Neuronal stem cell (in vitro differentiated cells): ENCODE measurements around the gene TOP3B.

Experiments
- DNase-seq: peaks from one replicate; pipeline ENCODE4 v3.0.0-alpha.2; 2013; ENCODE audit warnings: low spot score
- H2AFZ ChIP-seq: one replicate; pipeline ENCODE4 v1.6.1; 2013; ENCODE audit warnings: mild to moderate bottlenecking, low read length, inconsistent platforms
- H2AK5ac ChIP-seq: 2 replicates; pipeline ENCODE4 v1.6.1; 2013; ENCODE audit warnings: low read depth, mild to moderate bottlenecking, inconsistent platforms, low read length, moderate library complexity, mixed read lengths
- H2BK120ac ChIP-seq: 2 replicates; pipeline ENCODE4 v1.6.1; 2013; ENCODE audit warnings: low read depth, mild to moderate bottlenecking, inconsistent platforms, low read length, moderate library complexity, mixed read lengths
- H2BK12ac ChIP-seq: one replicate; pipeline ENCODE4 v1.6.1; 2013; ENCODE audit warnings: low read length, inconsistent platforms
- H2BK15ac ChIP-seq: 2 replicates; pipeline ENCODE4 v1.6.1; 2013; ENCODE audit warnings: mild to moderate bottlenecking, low read length, inconsistent platforms, mixed read lengths
- H2BK5ac ChIP-seq: one replicate; pipeline ENCODE4 v1.6.1; 2013; ENCODE audit warnings: inconsistent platforms, mild to moderate bottlenecking, low read length, moderate library complexity
- H3K14ac ChIP-seq: one replicate; pipeline ENCODE4 v1.6.1; 2013; ENCODE audit warnings: low read length, inconsistent platforms
- H3K18ac ChIP-seq: 2 replicates; pipeline ENCODE4 v1.6.1; 2013; ENCODE audit warnings: low read length, inconsistent platforms
- H3K23ac ChIP-seq: 2 replicates; pipeline ENCODE4 v1.6.1; 2013; ENCODE audit warnings: low read depth, mild to moderate bottlenecking, mixed read lengths, low read length, inconsistent platforms; ENCODE audit not compliant: poor library complexity
- H3K27ac ChIP-seq: replicated peaks from 3 replicates; pipeline ENCODE4 v1.5.1; 2013; ENCODE audit warnings: low read length, inconsistent platforms
- H3K27me3 ChIP-seq, 3 experiments: 2 replicates each; pipeline ENCODE4 v1.6.1; 2013; ENCODE audit warnings: low read length in 3 of 3, mild to moderate bottlenecking in 2 of 3, inconsistent platforms in 1 of 3, low read depth in 1 of 3, mixed read lengths in 1 of 3, moderate library complexity in 1 of 3; ENCODE audit not compliant: control insufficient read depth in 3 of 3, insufficient read depth in 3 of 3
- H3K36me3 ChIP-seq, 2 donors: replicated peaks in 1 of 2; 2 replicates each; pipeline ENCODE4 v1.6.1; 2013; ENCODE audit warnings: low read length in 2 of 2; ENCODE audit not compliant: control insufficient read depth in 2 of 2, insufficient read depth in 2 of 2
- H3K4ac ChIP-seq: 2 replicates; pipeline ENCODE4 v1.6.1; 2013; ENCODE audit warnings: inconsistent platforms, mild to moderate bottlenecking, low read length, moderate library complexity
- H3K4me1 ChIP-seq, 2 donors: 1 replicate in 1 of 2; 2 replicates in 1 of 2; pipeline ENCODE4 v1.6.1; 2013; ENCODE audit warnings: low read length in 2 of 2, low read depth in 1 of 2; ENCODE audit not compliant: control insufficient read depth in 2 of 2, insufficient read depth in 1 of 2
- H3K4me2 ChIP-seq: one replicate; pipeline ENCODE4 v1.6.1; 2013; ENCODE audit warnings: mild to moderate bottlenecking, low read length, inconsistent platforms; ENCODE audit not compliant: insufficient read depth, poor library complexity, severe bottlenecking
- H3K4me3 ChIP-seq, 2 donors: 2 replicates each; pipeline ENCODE4 v1.5.1; 2013; ENCODE audit warnings: low read length in 2 of 2, mild to moderate bottlenecking in 2 of 2, inconsistent platforms in 1 of 2, moderate library complexity in 1 of 2
- H3K79me1 ChIP-seq: one replicate; pipeline ENCODE4 v1.6.1; 2013; ENCODE audit warnings: low read depth, mild to moderate bottlenecking, inconsistent platforms, low read length, moderate library complexity
- H3K9ac ChIP-seq: one replicate; pipeline ENCODE4 v1.6.1; 2013; ENCODE audit warnings: mild to moderate bottlenecking, low read depth, low read length, inconsistent platforms; ENCODE audit not compliant: poor library complexity
- H3K9me3 ChIP-seq, 2 donors: replicated peaks in 1 of 2; 2 replicates each; pipeline versions ENCODE3 to v1.6.1; 2013; ENCODE audit warnings: low read length in 2 of 2, mild to moderate bottlenecking in 2 of 2, inconsistent platforms in 1 of 2, low read depth in 1 of 2, mixed read lengths in 1 of 2, moderate library complexity in 1 of 2; ENCODE audit not compliant: control insufficient read depth in 2 of 2, insufficient read depth in 1 of 2
- H4K8ac ChIP-seq: one replicate; pipeline ENCODE4 v1.6.1; 2013; ENCODE audit warnings: low read depth, mild to moderate bottlenecking, inconsistent platforms, low read length, moderate library complexity
- H4K91ac ChIP-seq: one replicate; pipeline ENCODE4 v1.6.1; 2013; ENCODE audit warnings: low read length, low read depth, mild to moderate bottlenecking, inconsistent platforms; ENCODE audit not compliant: poor library complexity
- WGBS, 2 donors: extraction: QIAGEN DNeasy Blood & Tissue Kit; methylation state at CpG; one replicate each; pipeline ENCODE4 v1.1.7; 2013; ENCODE audit warnings: missing lambda C conversion rate in 2 of 2, mixed read lengths in 1 of 2; ENCODE audit not compliant: insufficient read length in 2 of 2, insufficient replicate concordance in 1 of 2; ENCODE audit errors: extremely low coverage in 2 of 2; 5-methylcytosine and 5-hydroxymethylcytosine counted together

TOP3B gene

GRCh38 chr22:21963790-21964211 is 18.8 kb downstream of the TOP3B start:
- Histone ChIP-seq H2BK15ac (no peak overlapping the region), H3K27ac (no peak overlapping the region), H2AFZ (no peak overlapping the region), H4K8ac (no peak overlapping the region), H3K4me1 (no peaks in the 10 kb centered on the region), H3K27me3 (no peaks in the 10 kb centered on the region), H2BK12ac (no peak overlapping the region), H3K18ac (no peak overlapping the region), H4K91ac (no peak overlapping the region), H3K4me2 (no peak overlapping the region), H3K4me3 (no peak overlapping the region), H2AK5ac (no peak overlapping the region), H3K23ac (peak overlapping the region; percentile 77), H3K9ac (no peak overlapping the region), H3K9me3 (peaks cover 0 to 3% of the 10 kb centered on the region in 2 donors), H3K4ac (peak overlapping the region; percentile 2), H2BK5ac (no peak overlapping the region), H2BK120ac (no peak overlapping the region), H3K36me3 (peaks cover 79 to 100% of the 10 kb centered on the region in 2 donors), H3K79me1 (peaks cover 2% of the 10 kb centered on the region), H3K14ac (no peak overlapping the region)
- no peak for DNase-seq
- no CpG with 5 or more reads among the region's 19 CpGs for whole genome bisulfite sequencing, 2 donors

GRCh38 chr22:21963286-21963685 is 19.3 kb downstream of the TOP3B start:
- Histone ChIP-seq H3K4me1 (no peaks in the 10 kb centered on the region), H3K9ac (no peak overlapping the region), H3K27me3 (no peaks in the 10 kb centered on the region), H3K4me2 (no peak overlapping the region), H3K9me3 (peaks cover 0 to 3% of the 10 kb centered on the region in 2 donors), H3K23ac (no peak overlapping the region), H4K91ac (no peak overlapping the region), H3K18ac (no peak overlapping the region), H2BK12ac (no peak overlapping the region), H2AFZ (no peak overlapping the region), H2BK5ac (no peak overlapping the region), H2AK5ac (no peak overlapping the region), H3K27ac (no peak overlapping the region), H2BK15ac (no peak overlapping the region), H3K4me3 (no peak overlapping the region), H3K36me3 (peaks cover 79 to 100% of the 10 kb centered on the region in 2 donors), H4K8ac (no peak overlapping the region), H3K14ac (no peak overlapping the region), H3K4ac (peak overlapping the region; percentile 2), H2BK120ac (no peak overlapping the region), H3K79me1 (peaks cover 2% of the 10 kb centered on the region)
- WGBS, 2 donors: no CpG with 5 or more reads among the region's 7 CpGs
- DNase-seq: no peak

GRCh38 chr22:21962655-21962949 is 20.0 kb downstream of the TOP3B start:
- peaks cover 74 to 95% of the 10 kb centered on the region in 2 donors for H3K36me3 ChIP-seq

GRCh38 chr22:21961886-21962654 is 20.5 kb downstream of the TOP3B start:
- peaks cover 2% of the 10 kb centered on the region for H3K79me1 ChIP-seq
- H2BK12ac ChIP-seq: no peak overlapping the region
- H3K27ac ChIP-seq: no peak overlapping the region
- H3K27me3 ChIP-seq: no peaks in the 10 kb centered on the region
- no peak overlapping the region for H3K4ac ChIP-seq
- peak overlapping the region; percentile 30 for H3K9ac ChIP-seq
- peaks cover 0 to 3% of the 10 kb centered on the region in 2 donors for H3K9me3 ChIP-seq
- H3K4me2 ChIP-seq: no peak overlapping the region
- no peak for DNase-seq
- peaks cover 68 to 90% of the 10 kb centered on the region in 2 donors for H3K36me3 ChIP-seq
- H4K8ac ChIP-seq: no peak overlapping the region
- H3K23ac ChIP-seq: no peak overlapping the region
- no peak overlapping the region for H2BK120ac ChIP-seq
- H2BK5ac ChIP-seq: no peak overlapping the region
- H3K4me1 ChIP-seq: no peaks in the 10 kb centered on the region
- no peak overlapping the region for H3K14ac ChIP-seq
- H2BK15ac ChIP-seq: no peak overlapping the region
- no peak overlapping the region for H2AK5ac ChIP-seq
- no peak overlapping the region for H4K91ac ChIP-seq
- H3K18ac ChIP-seq: no peak overlapping the region
- H3K4me3 ChIP-seq: no peak overlapping the region
- no peak overlapping the region for H2AFZ ChIP-seq
- WGBS, 2 donors: no CpG with 5 or more reads among the region's 23 CpGs

More at GRCh38 chr22:21962655-21962949, 20.0 kb downstream of the TOP3B start:
- no peak overlapping the region for H4K8ac ChIP-seq
- no peak overlapping the region for H2BK120ac ChIP-seq
- no peak overlapping the region for H2AK5ac ChIP-seq
- no peak overlapping the region for H4K91ac ChIP-seq
- H3K9ac ChIP-seq: peak overlapping the region; percentile 30
- no peak overlapping the region for H3K18ac ChIP-seq
- H3K9me3 ChIP-seq: peaks cover 0 to 3% of the 10 kb centered on the region in 2 donors
- H2BK5ac ChIP-seq: no peak overlapping the region
- H3K27me3 ChIP-seq: no peaks in the 10 kb centered on the region
- no peak overlapping the region for H3K14ac ChIP-seq
- no peak overlapping the region for H2BK12ac ChIP-seq
- no peak overlapping the region for H3K4me3 ChIP-seq
- DNase-seq: no peak
- H2AFZ ChIP-seq: no peak overlapping the region
- no peaks in the 10 kb centered on the region for H3K4me1 ChIP-seq
- H3K79me1 ChIP-seq: peaks cover 2% of the 10 kb centered on the region
- no peak overlapping the region for H3K4ac ChIP-seq
- no peak overlapping the region for H3K23ac ChIP-seq
- no peak overlapping the region for H3K27ac ChIP-seq
- H2BK15ac ChIP-seq: no peak overlapping the region
- no CpG with 5 or more reads among the region's 11 CpGs for WGBS, 2 donors
- H3K4me2 ChIP-seq: no peak overlapping the region
